ENCODE measurements around the gene PRDX6. TPM values are rescaled to one million over a fixed set of nuclear protein-coding genes. Genes with fewer than 3 reads are reported as not detected.

Gene PRDX6
- total RNA-seq, 1 experiment from 2014 or later = 270 TPM

- no peaks in the 10 kb centered on the region for H3K27me3 ChIP-seq (replicated peaks; ENCODE audit: insufficient read depth, low read depth, low read length, poor library complexity)
- H3K9me3 ChIP-seq (ENCODE audit: low read depth, low read length, poor library complexity, severe bottlenecking) = no peaks in the 10 kb centered on the region
- POLR2A ChIA-PET (ENCODE audit: low non-redundant PET) = no interaction called here
- BruUV-seq (replicated peaks) = no TSS peak
- H3K4me3 ChIP-seq (ENCODE audit: low read depth, low read length, poor library complexity, severe bottlenecking) = no peak overlapping the region
- H3K36me3 ChIP-seq (ENCODE audit: insufficient read depth, low read length, poor library complexity, severe bottlenecking) = no peaks in the 10 kb centered on the region
- intact Hi-C loops (cut with micrococcal nuclease; ENCODE audit: unreplicated experiment) = no loop called here
- CTCF ChIA-PET = no interaction called here
- no peak overlapping the region for H3K27ac ChIP-seq (ENCODE audit: low read depth, low read length, poor library complexity, severe bottlenecking)
- no peaks in the 10 kb centered on the region for H3K4me1 ChIP-seq (ENCODE audit: insufficient read depth, low read length, poor library complexity, severe bottlenecking)
- TF ChIP-seq, protein P1, sequence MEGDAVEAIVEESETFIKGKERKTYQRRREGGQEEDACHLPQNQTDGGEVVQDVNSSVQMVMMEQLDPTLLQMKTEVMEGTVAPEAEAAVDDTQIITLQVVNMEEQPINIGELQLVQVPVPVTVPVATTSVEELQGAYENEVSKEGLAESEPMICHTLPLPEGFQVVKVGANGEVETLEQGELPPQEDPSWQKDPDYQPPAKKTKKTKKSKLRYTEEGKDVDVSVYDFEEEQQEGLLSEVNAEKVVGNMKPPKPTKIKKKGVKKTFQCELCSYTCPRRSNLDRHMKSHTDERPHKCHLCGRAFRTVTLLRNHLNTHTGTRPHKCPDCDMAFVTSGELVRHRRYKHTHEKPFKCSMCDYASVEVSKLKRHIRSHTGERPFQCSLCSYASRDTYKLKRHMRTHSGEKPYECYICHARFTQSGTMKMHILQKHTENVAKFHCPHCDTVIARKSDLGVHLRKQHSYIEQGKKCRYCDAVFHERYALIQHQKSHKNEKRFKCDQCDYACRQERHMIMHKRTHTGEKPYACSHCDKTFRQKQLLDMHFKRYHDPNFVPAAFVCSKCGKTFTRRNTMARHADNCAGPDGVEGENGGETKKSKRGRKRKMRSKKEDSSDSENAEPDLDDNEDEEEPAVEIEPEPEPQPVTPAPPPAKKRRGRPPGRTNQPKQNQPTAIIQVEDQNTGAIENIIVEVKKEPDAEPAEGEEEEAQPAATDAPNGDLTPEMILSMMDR (conservative IDR thresholded peaks at IDR 0.05; ENCODE audit: low read depth, low read length) = no peak
- TF ChIP-seq EZH2 (IDR thresholded peaks at IDR 0.05; ENCODE audit: borderline replicate concordance, low read depth, low read length, poor library complexity, severe bottlenecking) = no peak
- DNase-seq (ENCODE audit: low spot score) = no peak
Observed at GRCh38 chr1:173440430-173440829, 36.7 kb upstream of the PRDX6 start.

DNA sequence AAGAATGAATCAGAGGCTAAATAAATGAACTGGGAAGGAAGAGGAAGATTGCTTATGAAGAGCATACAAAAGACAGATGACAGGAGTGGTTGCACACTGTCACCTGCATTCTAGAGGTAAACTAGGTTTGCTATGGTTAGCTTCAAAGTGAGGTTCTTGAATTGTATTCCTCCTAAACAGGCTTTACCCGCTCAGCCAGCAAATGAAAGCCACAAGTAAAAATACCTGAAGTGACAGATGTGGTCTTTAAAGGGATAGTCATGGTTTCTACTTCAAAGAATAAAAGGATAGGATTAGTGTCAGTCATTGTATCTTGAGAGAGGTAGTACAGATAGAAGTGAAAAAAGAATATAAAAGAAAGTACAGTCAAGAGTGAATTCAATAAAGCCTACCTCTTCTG is 32.4 kb upstream of the PRDX6 start:
- no TSS peak for BruUV-seq (replicated peaks)
- H3K36me3 ChIP-seq (ENCODE audit: insufficient read depth, low read length, poor library complexity, severe bottlenecking) = no peaks in the 10 kb centered on the region
- no peaks in the 10 kb centered on the region for H3K9me3 ChIP-seq (ENCODE audit: low read depth, low read length, poor library complexity, severe bottlenecking)

DNA sequence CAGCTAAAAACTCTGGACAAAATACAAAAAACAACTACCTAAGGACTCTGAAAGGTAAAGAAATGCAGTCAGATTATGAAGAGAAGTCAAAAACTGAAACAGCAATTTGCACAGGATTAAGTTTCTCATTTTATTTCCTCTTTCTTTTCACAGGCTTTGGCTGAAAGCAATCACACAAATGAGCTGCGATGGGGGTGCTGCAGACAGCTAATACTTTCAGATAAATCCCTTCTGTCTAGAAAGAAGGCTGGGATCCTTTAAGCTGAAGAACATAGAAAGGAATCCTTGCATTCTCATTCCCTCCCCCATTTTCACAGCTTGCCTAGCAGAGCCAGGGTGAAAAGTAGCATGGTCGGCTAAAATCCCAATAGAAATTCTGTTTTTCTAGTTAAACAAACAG is 32.0 kb upstream of the PRDX6 start:
- Histone ChIP-seq H3K9me3 (ENCODE audit: low read depth, low read length, poor library complexity, severe bottlenecking) (no peaks in the 10 kb centered on the region), H3K27ac (ENCODE audit: low read depth, low read length, poor library complexity, severe bottlenecking) (no peak overlapping the region), H3K4me3 (ENCODE audit: low read depth, low read length, poor library complexity, severe bottlenecking) (no peak overlapping the region), H3K27me3 (replicated peaks; ENCODE audit: insufficient read depth, low read depth, low read length, poor library complexity) (no peaks in the 10 kb centered on the region), H3K36me3 (ENCODE audit: insufficient read depth, low read length, poor library complexity, severe bottlenecking) (no peaks in the 10 kb centered on the region), H3K4me1 (ENCODE audit: insufficient read depth, low read length, poor library complexity, severe bottlenecking) (no peaks in the 10 kb centered on the region)
- BruUV-seq (replicated peaks) = no TSS peak
- DNase-seq (ENCODE audit: low spot score) = no peak
- TF ChIP-seq, protein P1 (conservative IDR thresholded peaks at IDR 0.05; ENCODE audit: low read depth, low read length) = no peak
- TF ChIP-seq EZH2 (IDR thresholded peaks at IDR 0.05; ENCODE audit: borderline replicate concordance, low read depth, low read length, poor library complexity, severe bottlenecking) = no peak
- CTCF ChIA-PET = no interaction called here
- POLR2A ChIA-PET (ENCODE audit: low non-redundant PET) = no interaction called here
- intact Hi-C loops (cut with micrococcal nuclease; ENCODE audit: unreplicated experiment) = no loop called here

More for the DNA sequence above, 32.4 kb upstream of the PRDX6 start:
- H3K4me3 ChIP-seq (ENCODE audit: low read depth, low read length, poor library complexity, severe bottlenecking) = no peak overlapping the region
- no peak for DNase-seq (ENCODE audit: low spot score)
- H3K27ac ChIP-seq (ENCODE audit: low read depth, low read length, poor library complexity, severe bottlenecking) = no peak overlapping the region
- ChIA-PET CTCF (no interaction called here), POLR2A (ENCODE audit: low non-redundant PET) (no interaction called here)
- TF ChIP-seq, protein P1 (conservative IDR thresholded peaks at IDR 0.05; ENCODE audit: low read depth, low read length) = no peak
- no peak for TF ChIP-seq EZH2 (IDR thresholded peaks at IDR 0.05; ENCODE audit: borderline replicate concordance, low read depth, low read length, poor library complexity, severe bottlenecking)
- H3K4me1 ChIP-seq (ENCODE audit: insufficient read depth, low read length, poor library complexity, severe bottlenecking) = no peaks in the 10 kb centered on the region
- H3K27me3 ChIP-seq (replicated peaks; ENCODE audit: insufficient read depth, low read depth, low read length, poor library complexity) = no peaks in the 10 kb centered on the region
- intact Hi-C loops (cut with micrococcal nuclease; ENCODE audit: unreplicated experiment) = no loop called here
